ENCODE results near the gene IL19.

Gene IL19

GRCh38 chr1:206867239-206867638 lies 96.7 kb downstream of the IL19 start:
- DNase-seq, result no peak

- DNase-seq, result no peak
These were observed 97.1 kb downstream of the IL19 start for GRCh38 chr1:206867716-206868115.

- no peak for DNase-seq
These were observed 97.7 kb downstream of the IL19 start for GRCh38 chr1:206868264-206868663.

DNA sequence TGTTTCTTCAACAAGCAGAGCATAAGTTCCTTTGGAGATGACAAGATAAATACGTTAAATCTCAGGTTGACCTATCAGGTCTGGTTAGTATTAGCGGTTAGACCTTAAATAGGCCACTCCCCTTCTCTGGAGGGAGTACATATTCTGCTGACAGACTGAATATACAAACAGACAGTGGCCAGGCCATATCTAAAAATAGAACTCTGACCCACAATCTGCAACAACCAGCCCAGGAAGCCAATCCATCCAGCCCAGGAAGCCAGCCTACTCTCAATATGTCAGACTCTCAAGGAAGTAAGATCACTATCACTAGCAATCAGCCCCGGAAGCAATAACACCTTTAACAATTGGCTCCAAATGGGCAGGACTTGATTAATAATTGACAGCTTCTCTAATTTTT lies 101.6 kb downstream of the IL19 start:
- no peak for DNase-seq

- DNase-seq, result no peak
These were observed 103.1 kb downstream of the IL19 start for GRCh38 chr1:206873603-206874188.

- no peak for DNase-seq
These were observed 105.3 kb downstream of the IL19 start for GRCh38 chr1:206875752-206876377.

DNA sequence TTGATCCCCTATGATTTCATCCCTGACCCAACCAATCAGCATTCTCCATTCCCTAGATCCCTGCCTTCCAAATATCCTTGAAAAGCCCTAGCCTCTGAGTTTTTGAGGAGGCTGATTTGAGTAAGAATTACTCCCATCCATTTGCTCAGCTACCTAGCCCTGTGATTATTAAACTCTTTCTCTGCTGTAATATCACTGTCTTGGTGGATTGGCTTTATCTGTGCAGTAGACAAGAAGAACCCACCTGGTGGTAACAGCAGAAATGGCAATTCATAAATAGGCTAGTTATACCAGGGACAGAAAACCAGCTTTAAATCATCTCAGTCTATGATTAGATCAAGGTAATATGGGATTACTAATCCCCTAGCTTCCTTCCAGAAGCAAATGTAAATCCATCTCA lies 107.9 kb downstream of the IL19 start:
- DNase-seq, result no peak

DNA sequence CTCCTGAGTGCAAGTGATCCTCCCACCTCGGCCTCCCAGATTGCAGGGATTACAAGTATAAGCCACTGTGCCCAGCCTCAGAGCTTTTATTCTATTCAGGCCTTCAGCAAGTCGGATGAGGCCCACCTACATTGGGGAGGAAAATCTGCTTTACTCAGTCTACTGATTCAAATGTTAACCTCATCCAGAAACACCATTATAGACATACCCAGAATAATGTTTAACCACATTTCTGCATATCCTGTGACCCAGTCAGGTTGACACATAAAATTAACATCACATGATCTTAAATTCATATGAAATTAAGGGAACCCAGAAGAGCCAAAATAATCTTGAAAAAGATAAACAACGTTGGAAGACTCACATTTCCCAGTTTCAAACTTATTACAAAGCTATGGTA lies 109.7 kb downstream of the IL19 start:
- DNase-seq, result no peak

GRCh38 chr1:206882555-206882954 lies 112.0 kb downstream of the IL19 start:
- no peak for DNase-seq

GRCh38 chr1:206883160-206883559 lies 112.6 kb downstream of the IL19 start:
- DNase-seq, result no peak

- DNase-seq, result no peak
These were observed 113.3 kb downstream of the IL19 start for GRCh38 chr1:206883876-206884275.

GRCh38 chr1:206885341-206886060 lies 114.9 kb downstream of the IL19 start:
- DNase-seq, result no peak

DNA sequence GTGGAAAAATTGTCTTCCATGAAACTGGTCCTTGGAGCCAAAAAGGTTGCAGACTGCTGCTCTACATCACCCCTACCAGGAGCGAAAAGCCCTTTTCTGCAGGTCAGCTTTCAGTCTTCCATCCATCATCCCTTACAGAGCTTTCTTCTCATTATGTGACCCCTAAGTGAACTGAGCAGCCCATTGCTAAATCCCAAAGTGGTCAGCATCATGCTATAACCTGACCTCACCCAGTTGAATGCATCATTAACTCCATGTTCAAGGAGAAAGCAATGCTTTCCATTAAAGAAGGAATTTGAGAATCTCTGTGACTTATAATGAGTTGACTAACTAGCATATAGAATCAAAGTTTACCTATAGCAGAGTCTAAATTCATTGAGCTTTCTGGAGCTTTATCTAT lies 116.3 kb downstream of the IL19 start:
- DNase-seq, result no peak

- DNase-seq, result no peak
These were observed 117.1 kb downstream of the IL19 start for GRCh38 chr1:206887701-206888100.

GRCh38 chr1:206890125-206891060 lies 119.8 kb downstream of the IL19 start:
- no peak for DNase-seq

- no peak for DNase-seq
These were observed 120.8 kb downstream of the IL19 start for GRCh38 chr1:206891412-206891811.
